ENCODE data around the gene TMEM40. TPM values are rescaled to one million over a fixed set of nuclear protein-coding genes. Genes with fewer than 3 reads are reported as not detected.

Gene TMEM40
- total and polyA plus RNA-seq, 9 of the 15 experiments (the other 6 are each of a cell fraction or from before 2014, with no cell fraction given) = 0.11 to 0.31 (median 0.14) TPM; not detected in 6

- TF ChIP-seq AFF4 (CRISPR knock-in tag; IDR thresholded peaks at IDR 0.05) = no peak
- no peak for TF ChIP-seq IRF2 (CRISPR knock-in tag; IDR thresholded peaks at IDR 0.05)
- no peak for TF ChIP-seq MEF2A (IDR thresholded peaks at IDR 0.05; ENCODE audit: control insufficient read depth, low read depth, low read length)
- TF ChIP-seq ZBTB26 (CRISPR knock-in tag; IDR thresholded peaks at IDR 0.05) = no peak
- TF ChIP-seq DMBX1 (CRISPR knock-in tag; IDR thresholded peaks at IDR 0.05; ENCODE audit: borderline replicate concordance) = no peak
Measured at GRCh38 chr3:12737833-12738232, 21.2 kb downstream of the TMEM40 start (continued).

- FAIRE-seq (no peak), DNase-seq (ENCODE audit: extremely low read depth in 1 of 4, low spot score in 3 of 4) (no peak), ATAC-seq (no peak)
- H3K9ac ChIP-seq (ENCODE audit: insufficient read depth in 1 of 2, low read depth in 2 of 2, low read length in 2 of 2) = no peak overlapping the region
- no peaks in the 10 kb centered on the region; a peak in 1 of 5 replicates for H3K4me1 ChIP-seq (replicated peaks in 1 of 2; ENCODE audit: control insufficient read depth in 2 of 2, insufficient read depth in 2 of 2, low read length in 2 of 2)
- no peaks in the 10 kb centered on the region for H4K20me1 ChIP-seq (replicated peaks; ENCODE audit: control insufficient read depth, insufficient read depth, low read length)
- no peak overlapping the region for H3K4me3 ChIP-seq
- intact Hi-C loops (cut with micrococcal nuclease) (no loop called here), in situ Hi-C loops (cut with MboI) (loop anchor here (25.0 kb wide), 1 partner anchor 750 kb away; no protein-coding TSS in a partner anchor)
- no peak overlapping the region for H3K27ac ChIP-seq (ENCODE audit: extremely low read depth, low read depth, low read length)
- H3K9me3 ChIP-seq (replicated peaks; ENCODE audit: control insufficient read depth, insufficient read depth, low read depth, low read length) = 0 out of 2 replicates have a peak, but pooled peaks cover under 1% of the 10 kb centered on the region
- ChIA-PET POLR2A (interaction anchor here (1.2 to 1.5 kb wide), 2 partner anchors 13 to 23 kb away, joined by 3 to 4 read pairs; no protein-coding TSS in a partner anchor), CTCF (ENCODE audit: low intra/inter-chr PET ratio) (no interaction called here)
- WGBS (ENCODE audit: insufficient coverage, low coverage, missing lambda C conversion rate) = 9% methylated on average over 2 of the region's 2 CpGs
- TF ChIP-seq ADNP (tag; IDR thresholded peaks at IDR 0.05) (0 out of 2 replicates have a peak, but pooled peaks have one; percentile 51), HCFC1 (IDR thresholded peaks at IDR 0.05; ENCODE audit: low read depth, low read length) (no peak), KDM1A (IDR thresholded peaks at IDR 0.05) (peak; percentile 37 to 61; a peak in 3 of 4 replicates), KDM5B (IDR thresholded peaks at IDR 0.05; ENCODE audit: insufficient replicate concordance, low read depth, low read length) (no peak), ESRRA (IDR thresholded peaks at IDR 0.05; ENCODE audit: borderline replicate concordance, low read depth) (peak; percentile 43; the same call in 1 of the 2 replicates), BCOR (IDR thresholded peaks at IDR 0.05) (peak; percentile 82), CHD1 (IDR thresholded peaks at IDR 0.05; ENCODE audit: low read length) (no peak), RBM25 (IDR thresholded peaks at IDR 0.05; ENCODE audit: low read depth, low read length, severe bottlenecking) (peak; percentile 91), ARID1B (IDR thresholded peaks at IDR 0.05) (no peak)
- BruUV-seq (replicated peaks) = no TSS peak
- H3K36me3 ChIP-seq (ENCODE audit: control insufficient read depth, insufficient read depth, low read length) = no peaks in the 10 kb centered on the region
- H3K4me2 ChIP-seq (ENCODE audit: insufficient read depth, low read length) = no peak overlapping the region
- no peaks in the 10 kb centered on the region for H3K79me2 ChIP-seq (ENCODE audit: control insufficient read depth, insufficient read depth, low read length)
- no peaks in the 10 kb centered on the region for H3K9me1 ChIP-seq (ENCODE audit: control insufficient read depth, insufficient read depth, low read length)
- peaks cover 6 to 33% of the 10 kb centered on the region in 2 experiments; a peak in 4 of 5 replicates for H3K27me3 ChIP-seq (ENCODE audit: control insufficient read depth in 2 of 2, insufficient read depth in 2 of 2, low read length in 2 of 2)
- no peak overlapping the region for H2AFZ ChIP-seq (ENCODE audit: low read depth, low read length)
Measured at GRCh38 chr3:12737319-12737718, 21.7 kb downstream of the TMEM40 start.
